ENCODE results near the gene TBC1D22A. TPM values are rescaled to one million over a fixed set of nuclear protein-coding genes. Genes with fewer than 3 reads are reported as not detected.

TBC1D22A gene, protein sequence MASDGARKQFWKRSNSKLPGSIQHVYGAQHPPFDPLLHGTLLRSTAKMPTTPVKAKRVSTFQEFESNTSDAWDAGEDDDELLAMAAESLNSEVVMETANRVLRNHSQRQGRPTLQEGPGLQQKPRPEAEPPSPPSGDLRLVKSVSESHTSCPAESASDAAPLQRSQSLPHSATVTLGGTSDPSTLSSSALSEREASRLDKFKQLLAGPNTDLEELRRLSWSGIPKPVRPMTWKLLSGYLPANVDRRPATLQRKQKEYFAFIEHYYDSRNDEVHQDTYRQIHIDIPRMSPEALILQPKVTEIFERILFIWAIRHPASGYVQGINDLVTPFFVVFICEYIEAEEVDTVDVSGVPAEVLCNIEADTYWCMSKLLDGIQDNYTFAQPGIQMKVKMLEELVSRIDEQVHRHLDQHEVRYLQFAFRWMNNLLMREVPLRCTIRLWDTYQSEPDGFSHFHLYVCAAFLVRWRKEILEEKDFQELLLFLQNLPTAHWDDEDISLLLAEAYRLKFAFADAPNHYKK
- total RNA-seq, result 22.2 and 26.8 TPM in 2 replicates

DNA sequence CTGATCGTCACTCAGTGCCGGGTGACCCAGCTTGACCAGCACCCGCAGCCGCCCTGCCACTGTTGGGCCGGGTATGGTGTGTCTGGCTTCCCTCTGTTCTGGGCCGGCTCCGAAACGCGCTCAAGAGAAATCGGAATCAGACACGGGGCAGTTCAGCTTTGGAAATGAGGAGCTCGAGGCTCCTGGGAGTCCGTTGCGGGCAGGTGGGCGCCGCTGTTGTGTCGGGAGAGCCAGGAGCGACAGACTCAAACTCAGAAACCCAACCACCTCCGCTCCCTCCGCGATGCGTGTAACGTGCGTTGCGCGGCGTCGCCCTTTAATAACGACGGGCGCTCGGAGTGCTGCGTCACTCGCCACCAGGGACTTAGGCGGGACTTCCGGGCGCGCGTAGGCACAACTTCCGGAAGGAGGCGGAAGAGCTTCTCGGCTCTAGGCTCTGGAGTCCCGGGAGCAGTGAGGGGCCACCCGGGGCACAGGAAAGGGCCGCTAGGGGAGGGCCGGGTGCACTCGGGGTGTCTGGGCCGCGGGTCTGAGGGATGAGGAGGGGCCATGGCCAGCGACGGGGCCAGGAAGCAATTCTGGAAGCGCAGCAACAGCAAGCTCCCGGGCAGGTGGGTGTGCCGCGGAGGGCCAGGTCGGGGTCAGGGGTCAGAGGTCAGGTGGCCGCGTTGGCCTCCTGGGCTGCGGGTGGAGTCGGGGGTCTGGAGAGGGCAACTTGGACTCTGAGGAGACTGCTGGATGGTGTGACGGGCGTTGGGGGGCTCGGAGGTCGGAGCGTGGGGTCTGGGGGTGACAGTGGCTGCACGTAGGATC lies at the start of gene TBC1D22A:
TBC1D22A (plus strand) TSS at position 413 of the 813 bp plus-strand sequence; CDS start at position 550, 137 bp downstream.

DNA sequence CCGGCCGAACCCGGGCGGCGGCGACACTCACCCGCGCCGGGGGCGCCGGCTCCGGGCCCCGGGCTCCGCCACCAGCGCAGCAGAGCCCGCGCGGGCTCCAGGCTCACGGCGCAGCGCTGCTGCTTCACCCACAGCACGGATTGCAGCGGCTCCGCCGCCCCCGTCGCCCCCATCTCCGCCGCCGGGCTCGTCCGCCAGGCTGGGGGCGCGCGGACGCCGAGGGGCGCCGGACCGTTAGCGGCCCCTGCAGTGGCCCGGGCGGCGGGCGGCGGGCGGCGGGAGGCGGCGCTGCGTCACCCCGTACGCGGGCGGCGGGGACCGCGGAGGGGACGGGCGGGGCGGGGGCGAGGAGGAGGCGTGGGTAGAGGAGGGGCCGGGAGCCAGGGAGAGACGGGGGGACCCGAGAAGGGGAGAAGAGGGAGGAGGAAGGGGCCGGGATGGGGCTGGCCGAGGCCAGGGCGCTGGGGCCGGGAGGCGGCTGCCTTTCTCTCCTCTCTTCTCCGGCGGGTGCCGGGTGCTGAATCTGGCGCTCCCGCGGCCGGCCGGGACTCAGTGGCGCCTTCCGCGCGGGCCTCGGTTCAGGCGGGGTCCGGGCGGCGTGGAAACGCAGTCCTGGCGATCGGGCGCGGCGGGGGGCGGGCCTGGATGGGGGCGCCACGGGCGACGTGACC lies 24.3 kb upstream of the TBC1D22A start, which contains the start of gene CERK:
CERK (minus strand) TSS at position 277 of the 671 bp plus-strand sequence; CDS start at position 173, 104 bp downstream.

Other genes with a start within 250 kb of the TBC1D22A start
- gene CELSR1, start 225.0 kb upstream of the TBC1D22A start, total RNA-seq, result 87.2 and 108 TPM in 2 replicates
- gene GRAMD4, start 142.3 kb upstream of the TBC1D22A start, total RNA-seq, result 15.7 and 27.8 TPM in 2 replicates
- gene CERK, start 24.4 kb upstream of the TBC1D22A start, total RNA-seq, result 21.7 and 25.2 TPM in 2 replicates